HG02610 (cell line): ENCODE results near the gene SRRM2.
A peak's percentile ranks its signal among the peaks of the same experiment; 100 is the strongest.

Experiments used
- ATAC-seq: cut with Tn5 transposase; IDR thresholded peaks from one replicate; pipeline ENCODE4 v1.9.1; 2021; ENCODE audit warnings: mild to moderate bottlenecking, moderate library complexity; ENCODE audit not compliant: unreplicated experiment

Gene SRRM2

DNA sequence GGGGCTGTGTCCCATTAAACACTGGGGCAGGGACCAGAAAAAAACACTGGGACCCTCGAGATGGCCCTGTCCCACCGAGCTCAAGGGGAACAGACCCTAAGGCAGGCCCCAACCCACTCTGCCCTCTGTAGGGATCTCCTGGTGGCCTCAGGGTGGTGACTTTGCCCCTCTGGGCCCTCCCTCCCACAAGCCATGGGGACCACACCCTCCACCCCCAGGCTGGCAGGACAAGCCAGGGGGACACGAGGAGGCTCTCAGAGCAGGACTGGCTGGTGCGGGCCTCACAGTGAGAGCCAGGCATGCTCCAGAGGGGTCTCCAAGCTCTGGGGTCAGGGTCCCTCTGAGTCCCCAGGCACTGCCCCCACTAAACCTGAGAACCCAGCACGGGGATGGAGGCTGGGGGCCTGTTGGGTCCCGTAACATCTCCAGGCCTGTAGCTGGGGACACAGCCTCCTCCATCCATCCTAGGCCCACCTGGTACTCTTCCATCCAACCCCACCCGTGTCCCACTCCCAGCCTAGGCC lies 14.5 kb upstream of the SRRM2 start:
- ATAC-seq = no peak

DNA sequence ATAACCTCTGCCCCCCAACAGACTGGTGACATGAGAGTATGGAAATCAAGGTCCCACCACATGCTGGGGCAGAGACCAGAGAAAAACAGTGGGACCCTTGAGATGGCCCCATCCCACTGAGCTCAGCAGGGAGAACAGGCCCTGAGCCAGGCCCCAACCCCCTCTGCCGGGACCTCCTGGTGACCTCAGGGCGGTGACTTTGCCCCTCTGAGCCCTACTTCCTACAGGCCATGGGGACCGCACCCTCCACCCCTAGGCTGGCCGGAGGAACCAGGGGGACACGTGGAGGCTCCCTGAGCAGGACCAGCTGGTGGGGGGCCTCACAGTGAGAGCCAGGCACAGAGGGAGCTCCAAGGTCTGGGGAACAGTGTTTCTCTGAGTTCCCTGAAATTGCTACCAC lies 13.8 kb upstream of the SRRM2 start:
- no peak for ATAC-seq

DNA sequence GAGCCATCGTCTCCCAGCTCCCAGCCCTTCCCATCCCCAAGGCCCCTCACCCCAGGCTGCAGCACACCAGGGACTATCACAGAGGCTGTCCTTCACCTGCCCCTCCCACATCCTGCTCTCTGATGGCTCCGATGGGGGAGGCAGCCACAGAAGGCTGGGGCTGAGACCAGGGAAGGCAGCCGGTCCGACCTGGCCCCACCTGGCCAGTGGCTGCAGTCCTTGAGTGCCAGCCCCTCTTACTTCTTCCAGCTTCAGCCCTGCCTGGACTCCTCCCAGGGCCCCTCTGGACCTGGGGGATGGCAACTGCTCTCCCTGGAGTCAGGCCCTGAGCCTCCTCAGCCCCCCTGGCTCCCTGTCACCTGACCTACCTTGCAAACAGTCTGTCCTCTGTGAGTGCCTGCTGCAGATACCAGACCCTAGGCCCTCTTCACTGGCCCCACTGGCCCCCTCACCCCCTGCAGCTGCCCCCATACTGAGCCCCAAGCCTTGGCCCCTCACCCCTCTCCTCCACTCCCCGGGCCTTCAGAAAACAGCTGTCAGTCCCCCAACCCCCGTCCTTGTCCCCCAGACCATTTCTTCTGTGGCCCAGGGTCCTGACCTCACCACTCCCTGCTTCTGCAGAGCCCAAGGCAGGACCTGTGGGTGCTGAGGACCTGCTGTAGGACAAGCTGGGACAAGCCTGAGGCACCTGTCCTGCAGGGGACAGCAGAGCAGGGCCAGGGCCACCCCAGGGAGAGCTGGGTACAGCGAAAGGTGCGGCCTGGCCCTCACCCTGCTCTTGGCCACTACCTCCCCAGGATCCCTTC lies 12.6 kb upstream of the SRRM2 start:
- no peak for ATAC-seq

DNA sequence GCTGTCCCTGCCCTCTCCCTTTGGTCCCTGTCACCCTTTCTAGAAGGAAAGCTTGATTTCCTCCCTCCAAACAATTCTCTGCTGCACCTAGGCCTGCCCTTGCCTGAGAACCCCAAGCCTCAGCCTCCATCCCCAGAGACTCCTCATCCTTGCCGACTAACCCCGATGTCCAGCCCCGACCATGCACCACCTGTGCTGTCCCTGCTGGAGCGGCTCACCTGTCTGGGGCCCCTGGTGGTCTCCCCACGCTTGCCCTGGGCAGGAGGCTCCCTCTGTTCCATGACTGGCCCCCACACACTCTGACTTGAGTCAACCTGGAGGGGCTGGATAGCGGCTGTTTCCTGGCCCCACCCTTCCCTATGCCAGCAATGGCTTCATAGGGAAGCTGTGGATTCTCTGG lies 12.0 kb upstream of the SRRM2 start:
- no peak for ATAC-seq

DNA sequence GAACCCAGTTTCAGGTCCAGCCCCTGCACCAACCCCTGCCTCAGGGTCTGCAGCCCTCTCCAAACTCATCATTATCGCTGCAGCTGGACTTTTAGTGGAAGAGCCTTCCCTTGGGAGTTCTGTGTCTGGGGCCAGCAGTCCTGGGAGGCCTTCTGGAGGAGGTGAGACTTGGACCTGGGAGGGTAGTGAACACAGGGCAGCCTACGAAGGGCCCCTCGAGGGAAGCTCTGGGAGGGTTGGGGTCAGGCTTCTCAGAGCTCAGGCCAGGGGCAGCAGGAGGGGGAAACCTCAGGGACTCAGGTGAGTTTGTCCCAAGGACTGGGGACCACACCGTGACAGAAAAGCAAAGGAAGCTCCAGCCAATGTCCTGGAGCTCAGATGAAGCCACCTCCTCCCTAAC lies 11.3 kb upstream of the SRRM2 start:
- no peak for ATAC-seq

DNA sequence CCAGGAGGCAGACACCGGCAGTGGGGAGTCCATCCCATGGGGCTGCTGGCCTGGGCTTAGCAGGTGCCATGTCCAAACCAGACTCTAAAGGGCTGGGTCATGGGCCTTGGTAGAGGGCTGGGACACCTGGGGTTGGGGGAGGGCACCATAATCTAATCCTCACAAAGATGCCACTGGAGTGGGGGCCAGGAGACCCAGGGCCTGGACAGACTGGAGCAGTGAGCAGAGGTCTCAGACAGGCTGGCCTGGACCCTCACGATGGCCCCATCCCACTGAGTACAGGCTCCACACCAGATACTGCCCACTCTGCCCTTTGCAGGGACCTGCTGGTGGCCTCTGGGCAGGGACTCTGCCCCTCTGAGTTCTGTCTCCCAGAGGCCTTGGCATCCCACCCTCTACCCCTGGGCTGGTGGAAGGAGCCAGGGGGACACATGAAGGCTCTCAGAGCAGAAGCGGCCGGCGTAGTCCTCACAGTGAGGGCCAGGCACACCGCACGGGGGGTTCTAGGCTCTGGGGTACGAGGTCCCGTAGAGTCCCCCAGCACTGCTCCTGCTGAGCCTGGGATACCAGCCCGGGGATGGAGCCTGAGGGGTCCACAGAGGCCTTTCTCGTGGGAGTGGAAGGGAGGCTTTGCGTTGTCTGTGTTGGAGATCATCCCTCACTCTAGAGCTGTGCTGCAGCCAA lies 10.0 kb upstream of the SRRM2 start:
- no peak for ATAC-seq

DNA sequence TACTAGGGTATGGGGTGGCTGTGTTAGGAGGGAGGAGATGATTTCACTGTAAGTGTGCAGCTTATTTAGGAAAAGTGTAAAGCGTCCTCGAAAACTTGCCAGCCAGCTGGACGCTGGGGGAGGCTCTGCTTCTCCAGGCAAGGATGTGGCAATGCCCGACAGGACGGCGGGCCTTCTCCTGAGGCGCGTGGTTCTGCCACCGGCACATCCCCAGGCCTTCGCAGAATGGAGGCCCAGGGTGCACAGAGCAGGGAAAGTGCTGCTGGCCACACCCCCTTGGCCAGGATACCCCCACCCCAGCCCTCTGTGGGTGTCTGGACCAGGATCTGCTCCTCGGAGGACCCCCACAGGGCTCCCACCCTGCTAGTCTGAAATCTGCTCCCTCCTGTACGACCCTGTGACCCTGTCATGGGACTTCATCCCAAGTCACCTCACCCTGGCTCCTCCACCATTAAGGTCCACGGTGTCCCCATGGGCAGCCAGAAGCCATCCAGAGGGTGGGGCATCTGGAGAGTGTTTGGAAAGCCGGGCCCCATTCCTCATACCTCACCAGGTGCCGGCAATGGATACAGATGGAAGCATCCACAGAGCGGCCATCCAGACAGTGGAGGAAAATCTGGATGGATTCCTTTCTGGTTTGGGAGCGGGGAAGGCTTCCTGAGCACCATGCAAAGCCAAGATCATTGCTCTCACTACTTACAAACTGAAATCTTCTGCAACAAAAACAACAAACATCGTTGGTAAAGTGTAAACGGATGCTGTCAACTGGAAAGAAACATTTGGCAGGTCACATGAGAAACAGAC lies 9.2 kb upstream of the SRRM2 start:
- ATAC-seq = no peak

DNA sequence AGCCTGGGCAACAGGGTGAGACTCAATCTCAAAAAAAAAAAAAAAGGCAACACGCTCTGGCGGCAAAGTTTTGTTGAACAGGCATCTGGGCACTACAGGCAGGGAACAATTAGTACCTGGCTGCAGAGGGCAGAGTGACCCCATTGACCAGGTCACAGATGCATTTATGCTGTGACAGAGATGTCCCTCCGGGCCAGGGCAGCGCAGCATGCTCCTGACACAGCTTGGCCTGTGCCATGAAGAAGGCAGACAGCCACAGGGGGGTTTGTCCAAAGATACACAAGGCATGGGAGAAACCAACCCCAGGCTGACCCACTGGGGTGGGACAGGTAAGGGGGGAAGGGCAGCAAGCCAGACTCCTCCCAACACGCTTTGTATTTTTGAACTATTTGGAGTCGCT lies 7.7 kb upstream of the SRRM2 start:
- no peak for ATAC-seq

DNA sequence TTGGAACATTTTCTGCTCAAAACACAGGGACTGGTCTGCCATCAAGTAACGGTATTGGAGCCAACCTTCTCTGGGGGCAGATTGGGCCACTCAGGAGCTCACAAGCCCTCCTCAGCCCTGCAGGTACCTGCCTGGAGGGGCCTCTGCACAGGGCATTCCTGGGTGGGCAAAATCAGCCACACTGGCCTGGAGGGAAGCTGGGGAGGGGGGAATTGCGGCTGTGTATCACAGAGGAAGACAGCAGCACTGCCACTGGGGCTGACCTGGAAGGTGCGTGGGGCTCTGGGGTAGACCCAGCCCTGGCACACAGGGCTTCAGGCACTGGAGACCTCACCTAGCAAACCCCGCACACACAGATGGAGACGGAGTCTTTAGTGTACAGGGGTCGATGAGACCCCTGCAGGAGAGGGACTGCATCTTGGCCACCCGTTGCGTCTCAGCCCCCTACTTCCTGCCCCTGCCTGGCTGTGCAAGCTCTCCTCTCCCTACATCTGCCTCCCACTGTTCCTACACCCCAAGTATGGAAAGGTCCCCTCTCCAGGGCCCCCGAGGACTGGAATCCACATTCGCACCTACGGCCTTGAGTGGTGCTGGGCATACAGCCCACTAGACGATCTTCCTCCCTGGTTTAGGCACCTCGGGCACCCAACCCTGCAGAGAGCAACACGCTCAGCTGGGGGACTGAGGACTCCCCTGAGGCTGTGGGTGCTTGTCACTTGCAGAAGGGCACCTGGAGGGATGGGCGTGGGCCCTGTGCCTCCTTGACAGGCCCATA lies 7.1 kb upstream of the SRRM2 start:
- no peak for ATAC-seq

DNA sequence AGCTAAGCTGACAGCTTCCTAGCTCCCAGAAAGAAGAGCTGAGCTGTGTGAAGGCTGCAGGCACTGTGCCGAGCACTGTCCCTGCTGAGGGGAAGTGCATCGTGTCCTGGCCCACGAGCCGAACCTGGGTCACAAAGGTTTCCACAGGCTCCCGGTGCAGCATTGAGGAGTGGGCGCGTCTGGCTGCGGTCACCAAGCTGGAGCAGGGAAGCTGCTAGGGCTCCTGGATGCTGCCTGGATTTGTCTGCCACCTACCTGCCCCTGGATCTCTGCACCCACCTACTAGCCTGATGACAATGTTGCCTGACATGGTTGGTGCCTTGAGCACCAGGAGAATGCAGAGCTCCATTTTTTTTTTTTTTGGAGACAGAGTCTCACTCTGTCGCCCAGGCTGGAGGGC lies 6.5 kb upstream of the SRRM2 start:
- no peak for ATAC-seq

DNA sequence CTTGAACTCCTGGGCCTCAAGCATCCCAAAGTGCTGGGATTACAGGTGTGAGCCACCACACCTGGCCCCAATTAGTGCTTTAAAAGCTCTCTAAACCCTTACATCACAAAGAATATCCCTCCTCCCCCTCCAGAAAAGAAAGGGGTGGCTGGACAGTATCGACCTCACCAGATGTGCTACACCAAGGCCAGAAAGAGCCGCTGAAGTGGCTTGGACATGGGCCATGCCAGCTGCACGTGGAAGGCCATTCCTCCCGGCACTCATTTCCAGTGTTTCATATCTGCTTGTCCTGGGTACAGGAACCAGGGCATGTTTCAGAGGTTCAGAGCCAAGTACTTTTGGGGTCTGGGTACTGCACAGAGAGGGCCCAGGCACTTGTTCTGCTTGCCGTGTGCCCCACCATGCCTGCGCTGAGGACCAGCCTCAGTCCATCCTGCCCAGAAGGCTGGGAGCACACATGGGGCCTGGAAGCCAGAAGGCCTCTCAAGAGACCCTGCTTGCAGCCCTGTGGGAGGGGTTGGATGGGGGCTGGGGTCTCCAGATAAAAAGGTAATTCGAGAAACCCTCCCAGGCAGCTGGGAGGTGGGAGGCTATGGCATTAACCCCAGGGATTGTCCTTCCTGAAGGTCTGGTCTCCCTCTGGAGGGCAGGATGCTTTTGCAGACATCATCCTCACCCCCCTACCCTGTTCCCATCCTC lies 3.5 kb upstream of the SRRM2 start:
- no peak for ATAC-seq

DNA sequence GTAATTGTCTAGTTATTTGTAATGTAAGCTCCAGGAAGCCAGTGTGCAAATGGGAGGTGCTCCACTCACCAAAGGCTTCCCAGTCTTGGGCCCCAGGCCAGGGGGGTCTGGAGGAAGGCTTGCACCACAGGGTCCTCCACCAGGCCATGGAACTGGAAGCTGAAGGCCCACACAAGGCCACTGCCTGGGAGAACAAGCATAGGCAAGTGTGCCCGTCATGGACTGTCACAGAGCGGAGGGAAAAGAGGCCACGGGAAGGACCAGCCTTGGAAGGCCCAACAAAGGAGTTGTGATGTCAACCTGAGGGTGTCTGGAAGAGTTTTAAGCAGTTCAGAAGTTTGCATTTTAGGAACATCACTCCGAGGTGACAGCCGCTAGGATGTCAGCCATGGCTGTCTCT lies 3.0 kb upstream of the SRRM2 start:
- ATAC-seq = no peak

DNA sequence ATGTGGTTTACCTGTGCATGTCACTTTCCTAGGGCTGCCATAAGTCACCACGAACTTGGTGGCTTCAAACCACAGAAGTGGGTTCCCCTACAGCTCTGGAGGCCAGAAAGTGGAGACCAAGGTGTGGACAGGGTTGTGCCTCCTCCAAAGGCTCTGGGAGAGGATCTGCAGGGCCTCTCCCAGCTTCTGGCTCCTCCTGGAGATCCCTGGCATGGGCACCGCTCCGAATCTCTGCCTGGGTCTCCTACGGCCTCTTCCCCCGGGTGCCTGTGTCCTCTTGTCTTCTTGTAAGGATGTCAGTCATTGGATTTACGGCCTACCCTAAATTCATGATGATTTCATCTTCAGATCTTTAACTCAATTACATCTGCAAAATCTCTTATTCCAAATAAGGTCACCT lies 2.5 kb upstream of the SRRM2 start:
- no peak for ATAC-seq

DNA sequence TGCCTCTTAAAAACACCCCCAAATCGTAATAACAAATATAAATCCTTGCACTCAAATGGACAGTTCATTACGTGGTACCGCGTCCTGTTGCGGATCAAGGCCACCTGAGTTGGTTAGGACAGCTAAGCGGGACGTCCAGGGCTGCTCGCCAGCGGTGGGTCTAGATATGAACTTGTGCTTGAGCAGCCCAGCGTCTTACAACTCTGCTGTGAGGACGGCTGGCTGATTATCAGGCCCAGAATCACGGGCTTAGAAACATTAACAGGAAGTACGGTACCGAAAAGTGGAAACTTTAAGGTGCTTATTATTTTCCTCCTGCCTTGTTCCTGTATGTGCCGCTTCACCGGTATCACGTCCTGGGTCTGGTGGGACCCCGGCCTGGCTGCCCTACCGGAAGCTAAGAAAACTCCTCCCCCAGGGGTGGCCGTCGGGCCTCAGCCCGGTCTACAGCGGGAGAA lies 832 bp upstream of the SRRM2 start:
- peak; percentile 29 for ATAC-seq

DNA sequence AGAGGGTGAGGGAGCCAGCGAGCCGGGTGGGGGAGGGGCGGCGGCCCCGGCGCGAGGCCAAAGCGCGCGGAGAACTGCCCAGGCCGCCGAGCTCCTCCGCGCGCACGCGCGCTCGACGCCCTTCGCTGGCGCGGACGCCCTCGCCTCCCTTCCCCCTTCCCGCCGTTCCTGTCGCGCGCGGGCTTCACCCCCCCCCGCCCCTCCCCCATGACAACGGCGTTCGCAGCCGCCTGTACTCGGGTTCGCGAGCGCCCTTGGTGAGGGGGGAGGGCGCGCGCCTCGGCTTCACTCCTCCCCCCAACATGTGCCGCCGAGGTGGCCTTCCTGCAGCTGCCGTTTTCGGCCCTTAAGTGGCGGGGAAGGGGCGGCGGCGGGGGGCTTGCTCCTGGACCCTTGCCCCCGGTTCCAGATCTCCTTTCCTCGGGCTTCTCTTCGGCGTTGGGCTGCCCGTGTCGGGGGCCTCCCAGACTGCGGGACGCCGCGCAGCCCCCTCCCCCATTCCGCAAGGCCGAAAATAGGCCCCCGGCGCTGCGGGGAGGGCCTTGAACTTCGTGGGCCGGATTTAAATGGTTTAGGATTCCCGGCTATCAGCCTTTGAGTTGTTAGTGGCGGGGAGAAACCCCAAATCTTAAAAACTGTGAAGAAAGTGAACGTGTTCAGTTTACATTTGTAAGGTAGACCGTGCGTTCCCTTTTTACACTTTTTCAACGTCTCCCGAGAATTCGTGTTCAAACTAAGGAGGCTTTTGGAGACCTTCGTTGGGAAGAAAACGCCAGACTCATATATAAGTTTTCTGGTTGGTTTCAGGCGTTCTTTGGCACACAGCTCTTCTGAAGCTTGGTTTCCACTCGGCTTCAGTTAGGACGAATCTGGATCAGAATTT lies 653 bp downstream of the SRRM2 start:
- peak; percentile 38 for ATAC-seq

DNA sequence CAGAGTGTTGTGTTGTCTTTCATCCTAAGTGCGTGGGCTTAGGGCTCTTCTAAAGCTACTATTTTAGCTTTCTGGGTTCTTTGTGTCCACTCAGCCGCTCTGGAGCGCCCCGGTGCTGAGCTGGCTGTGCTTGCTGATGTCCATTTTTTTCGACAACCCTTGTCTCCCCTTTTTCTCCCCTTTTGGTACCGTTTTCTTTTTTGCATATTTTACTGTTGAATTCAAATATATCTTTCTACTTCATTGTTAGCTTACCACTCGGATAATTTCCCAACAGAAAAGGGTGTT lies 1.2 kb downstream of the SRRM2 start:
- no peak for ATAC-seq

DNA sequence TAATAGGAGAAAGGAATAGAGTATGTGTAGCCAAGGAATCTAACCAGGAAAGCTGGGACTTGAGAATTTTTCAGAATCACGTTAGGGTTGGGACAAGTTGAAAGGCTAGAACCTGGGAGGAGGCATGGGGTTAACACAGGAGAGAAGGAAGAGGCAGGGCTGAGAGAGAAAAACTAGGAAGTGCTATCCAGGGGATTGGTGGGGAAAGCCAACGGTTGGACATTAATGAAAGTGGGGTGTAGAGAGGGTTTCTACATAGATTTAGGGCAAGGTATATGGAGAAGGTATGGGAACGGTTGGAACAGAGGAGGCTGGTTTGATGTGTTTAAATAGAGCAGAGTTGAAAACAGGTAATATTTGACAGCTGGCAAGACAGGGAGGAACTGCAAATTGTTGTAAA lies 2.7 kb downstream of the SRRM2 start:
- no peak for ATAC-seq

DNA sequence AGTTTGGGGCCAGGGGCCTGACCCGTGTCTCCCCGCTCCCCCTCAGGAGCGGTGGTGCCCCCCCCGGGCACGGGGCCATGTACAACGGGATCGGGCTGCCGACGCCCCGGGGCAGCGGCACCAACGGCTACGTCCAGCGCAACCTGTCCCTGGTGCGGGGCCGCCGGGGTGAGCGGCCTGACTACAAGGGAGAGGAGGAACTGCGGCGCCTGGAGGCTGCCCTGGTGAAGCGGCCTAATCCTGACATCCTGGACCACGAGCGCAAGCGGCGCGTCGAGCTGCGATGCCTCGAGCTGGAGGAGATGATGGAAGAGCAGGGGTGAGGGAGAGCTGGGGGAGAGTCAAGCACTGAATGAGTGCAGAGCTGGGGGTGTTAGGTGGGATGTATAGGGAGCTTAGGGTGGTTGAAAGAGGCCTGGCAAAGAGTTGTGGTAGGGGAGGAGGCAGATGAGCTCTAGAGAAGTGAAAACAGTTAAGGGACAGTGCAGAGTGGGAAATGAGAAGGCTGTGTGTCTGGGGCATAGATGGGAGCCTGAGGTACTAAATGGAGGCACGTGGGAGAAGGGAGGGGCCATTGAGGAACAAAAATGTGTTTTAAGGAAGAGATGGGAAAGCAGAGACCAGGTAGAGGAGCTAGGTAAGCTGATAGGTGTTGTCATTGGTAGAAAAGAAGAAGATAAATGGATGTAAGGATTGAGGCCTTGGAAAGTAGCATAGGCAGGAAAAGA lies 4.0 kb downstream of the SRRM2 start:
- no peak for ATAC-seq

DNA sequence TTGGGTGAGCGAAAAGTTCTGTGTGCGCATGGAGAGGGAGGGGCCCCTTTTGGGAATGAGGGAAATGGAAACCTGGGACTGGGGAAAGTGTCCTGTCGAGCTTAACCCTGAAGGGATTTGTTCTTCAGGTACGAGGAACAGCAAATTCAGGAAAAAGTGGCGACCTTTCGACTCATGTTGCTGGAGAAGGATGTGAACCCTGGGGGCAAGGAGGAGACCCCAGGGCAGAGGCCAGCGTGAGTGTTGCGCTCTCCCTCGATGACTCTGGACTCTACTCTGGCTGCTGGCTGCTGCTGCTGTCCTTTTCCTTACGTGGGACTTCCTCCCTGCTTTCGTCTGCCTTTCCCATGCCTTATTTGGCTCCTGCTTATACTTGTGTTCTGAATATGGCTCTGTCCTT lies 4.9 kb downstream of the SRRM2 start:
- no peak for ATAC-seq
